GM23338 (cell line): Measurements from ENCODE around the gene LBX1. TPM values are rescaled to one million over a fixed set of nuclear protein-coding genes. Genes with fewer than 3 reads are reported as not detected.

Experiments used
- ATAC-seq: fragments of 200-7000 bp; cut with Tn5 transposase; 3 replicates; pipeline ENCODE4 v1.9.1; 2020
- DNase-seq: peaks from one replicate; pipeline ENCODE4 v3.0.0-alpha.2; 2015; ENCODE audit warnings: low spot score
- H2AFZ ChIP-seq: fragments of 200-600 bp; sonication (generic); 2 replicates; pipeline ENCODE4 v1.8.0; 2016; ENCODE audit warnings: antibody characterized with exemption, mild to moderate bottlenecking, moderate library complexity
- H3F3A ChIP-seq: fragments of 200-600 bp; sonication (generic); replicated peaks from 2 replicates; pipeline ENCODE4 v1.8.0; 2017; ENCODE audit warnings: antibody characterized with exemption, mixed run types, low read depth
- H3K27ac ChIP-seq: fragments of 200-600 bp; sonication (generic); 2 replicates; pipeline ENCODE4 v1.6.1; 2016; ENCODE audit warnings: low read depth
- H3K27me3 ChIP-seq: fragments of 200-600 bp; sonication (generic); 2 replicates; pipeline ENCODE4 v1.8.0; 2016; ENCODE audit warnings: mild to moderate bottlenecking, mixed run types, moderate library complexity; ENCODE audit not compliant: insufficient read depth
- H3K36me3 ChIP-seq: fragments of 200-600 bp; sonication (generic); 2 replicates; pipeline ENCODE4 v1.8.0; 2016; ENCODE audit warnings: mild to moderate bottlenecking; ENCODE audit not compliant: insufficient read depth
- H3K4me1 ChIP-seq: fragments of 200-600 bp; sonication (generic); 2 replicates; pipeline ENCODE4 v1.8.0; 2016; ENCODE audit warnings: mild to moderate bottlenecking, moderate library complexity; ENCODE audit not compliant: insufficient read depth
- H3K4me2 ChIP-seq: fragments of 200-600 bp; sonication (generic); 2 replicates; pipeline ENCODE4 v1.7.1; 2017; ENCODE audit warnings: mixed run types
- H3K4me3 ChIP-seq: fragments of 200-600 bp; sonication (generic); 2 replicates; pipeline ENCODE4 v1.6.1; 2016; ENCODE audit warnings: mixed run types
- H3K79me2 ChIP-seq: fragments of 200-600 bp; sonication (generic); replicated peaks from 2 replicates; pipeline ENCODE4 v1.8.0; 2017; ENCODE audit warnings: mild to moderate bottlenecking; ENCODE audit not compliant: insufficient read depth
- H3K9me2 ChIP-seq: fragments of 200-600 bp; sonication (generic); 2 replicates; pipeline ENCODE4 v1.8.0; 2017; ENCODE audit not compliant: insufficient read depth
- H4K20me1 ChIP-seq: fragments of 200-600 bp; sonication (generic); replicated peaks from 2 replicates; pipeline ENCODE4 v1.8.0; 2017; ENCODE audit warnings: mild to moderate bottlenecking; ENCODE audit not compliant: insufficient read depth
- H3K27ac Mint-ChIP-seq: 2 replicates; pipeline ENCODE4 v1.8.0; 2020; ENCODE audit warnings: inconsistent platforms, mild to moderate bottlenecking, moderate library complexity, mixed read lengths
- H3K27me3 Mint-ChIP-seq: 3 replicates; pipeline ENCODE4 v1.8.0; 2022; ENCODE audit warnings: low read depth, mild to moderate bottlenecking, moderate library complexity, mixed read lengths, inconsistent platforms; ENCODE audit not compliant: insufficient read depth, poor library complexity
- H3K36me3 Mint-ChIP-seq: 3 replicates; pipeline ENCODE4 v1.8.0; 2021; ENCODE audit warnings: low read depth, mild to moderate bottlenecking, inconsistent platforms, moderate library complexity, mixed read lengths
- H3K4me1 Mint-ChIP-seq: 3 replicates; pipeline ENCODE4 v1.8.0; 2020; ENCODE audit warnings: mild to moderate bottlenecking, inconsistent platforms, mixed read lengths
- H3K4me3 Mint-ChIP-seq: 3 replicates; pipeline ENCODE4 v1.8.0; 2021; ENCODE audit warnings: moderate library complexity, mild to moderate bottlenecking, inconsistent platforms, mixed read lengths
- H3K9me3 Mint-ChIP-seq: 3 replicates; pipeline ENCODE4 v1.8.0; 2020; ENCODE audit warnings: moderate library complexity, mild to moderate bottlenecking, inconsistent platforms, mixed read lengths
- CTCF ChIP-seq, 2 experiments: fragments of 200-600 bp in 1 of 2; sonication (generic) in 1 of 2; conservative IDR thresholded peaks; 2 replicates each; pipeline versions ENCODE4 v1.5.1 to v1.6.1; 2016 to 2017; ENCODE audit warnings: antibody characterized with exemption in 2 of 2, low read depth in 2 of 2, mild to moderate bottlenecking in 2 of 2, moderate library complexity in 1 of 2
- ETS1 ChIP-seq: IDR thresholded peaks from 2 replicates; pipeline ENCODE4 v1.6.1; 2016; ENCODE audit warnings: antibody characterized with exemption
- EZH2 ChIP-seq: fragments of 200-600 bp; sonication (generic); IDR thresholded peaks from one replicate; pipeline ENCODE4 v1.8.0; 2017; ENCODE audit warnings: antibody characterized with exemption, mild to moderate bottlenecking, low read depth; ENCODE audit not compliant: unreplicated experiment
- EZH2phosphoT487 ChIP-seq: fragments of 200-600 bp; sonication (generic); IDR thresholded peaks from one replicate; pipeline ENCODE4 v1.8.1; 2018; ENCODE audit warnings: antibody characterized with exemption; ENCODE audit not compliant: unreplicated experiment
- REST ChIP-seq: IDR thresholded peaks from one replicate; pipeline ENCODE4 v1.6.1; 2018; ENCODE audit warnings: antibody characterized with exemption; ENCODE audit not compliant: unreplicated experiment
- ZNF331 ChIP-seq: fragments of 250-450 bp; sonication (Bioruptor Pico); IDR thresholded peaks from 2 replicates; pipeline ENCODE4 v1.5.0; 2020; ENCODE audit warnings: low read depth, mild to moderate bottlenecking, moderate library complexity
- polyA plus RNA-seq: library from polyadenylated mRNA; unstranded; fragments of >200 nt; fragmentation: Nextera tagmentation; extraction: Ambion mirVana; gene quantifications from 2 replicates; pipeline ENCODE4 v1.2.1, GENCODE V29; 2016
- total RNA-seq: library from RNA; depleted of rRNA; stranded (reverse); fragments of >200 nt; shearing (Covaris generic); gene quantifications from 2 replicates; pipeline ENCODE4 v1.2.3, GENCODE V29; 2014

The LBX1 gene
- total and polyA plus RNA-seq, 2 experiments from 2014 or later = not detected

- H3K9me3 Mint-ChIP-seq = no peaks in the 10 kb centered on the region; the same call in 2 of the 3 replicates
- Histone ChIP-seq H3K4me2 (peak overlapping the region; percentile 75), H3K79me2 (no peaks in the 10 kb centered on the region), H3K4me3 (peak overlapping the region; percentile 43; the same call in 1 of the 2 replicates), H3K27ac (no peak overlapping the region), H3K27me3 (no peaks in the 10 kb centered on the region), H3K36me3 (no peaks in the 10 kb centered on the region), H3K4me1 (peaks cover 16% of the 10 kb centered on the region; the same call in 1 of the 2 replicates), H3F3A (0 out of 2 replicates have a peak, but pooled peaks cover 3% of the 10 kb centered on the region), H2AFZ (peak overlapping the region; percentile 83), H3K9me2 (0 out of 2 replicates have a peak, but pooled peaks cover 3% of the 10 kb centered on the region), H4K20me1 (no peaks in the 10 kb centered on the region)
- H3K27me3 Mint-ChIP-seq = peaks cover 9% of the 10 kb centered on the region
- peak overlapping the region; percentile 22; the same call in 1 of the 3 replicates for H3K4me3 Mint-ChIP-seq
- ATAC-seq (peak; percentile 84), DNase-seq (peak; percentile 74)
- H3K4me1 Mint-ChIP-seq = peaks cover 21% of the 10 kb centered on the region
- 0 out of 2 replicates have a peak overlapping the region, but pooled peaks have one; percentile 6 for H3K27ac Mint-ChIP-seq
- TF ChIP-seq ETS1 (peak; percentile 70; the same call in 1 of the 2 replicates), EZH2 (no peak), ZNF331 (no peak)
- no peaks in the 10 kb centered on the region for H3K36me3 Mint-ChIP-seq
Measured at GRCh38 chr10:101189461-101190401, 39.5 kb downstream of the LBX1 start.

- peak overlapping the region; percentile 75; the same call in 1 of the 2 replicates for H3K4me2 ChIP-seq
- no peaks in the 10 kb centered on the region for H3K36me3 ChIP-seq
- TF ChIP-seq EZH2phosphoT487 = no peak
- TF ChIP-seq ZNF331 = no peak
- TF ChIP-seq CTCF (conservative IDR thresholded peaks at IDR 0.05; ENCODE audit: low read depth in 2 of 2) = no peak
- TF ChIP-seq REST = no peak
Measured at GRCh38 chr10:101188942-101189341, 40.3 kb downstream of the LBX1 start.

More at GRCh38 chr10:101188942-101189341, 40.3 kb downstream of the LBX1 start:
- Histone ChIP-seq H4K20me1 (no peaks in the 10 kb centered on the region), H3K27ac (no peak overlapping the region), H3K4me1 (peaks cover 16% of the 10 kb centered on the region; the same call in 1 of the 2 replicates), H3K9me2 (0 out of 2 replicates have a peak, but pooled peaks cover 3% of the 10 kb centered on the region), H2AFZ (peak overlapping the region; percentile 83; the same call in 1 of the 2 replicates), H3K27me3 (no peaks in the 10 kb centered on the region), H3K4me3 (no peak overlapping the region), H3K79me2 (no peaks in the 10 kb centered on the region), H3F3A (0 out of 2 replicates have a peak, but pooled peaks cover 3% of the 10 kb centered on the region)
- no peak for DNase-seq
- Mint-ChIP-seq H3K27ac (no peak overlapping the region), H3K27me3 (peaks cover 9% of the 10 kb centered on the region), H3K9me3 (no peaks in the 10 kb centered on the region; the same call in 2 of the 3 replicates), H3K4me3 (no peak overlapping the region), H3K4me1 (peaks cover 21% of the 10 kb centered on the region), H3K36me3 (no peaks in the 10 kb centered on the region)
- ATAC-seq = no peak
